Measurements from ENCODE around the gene SKIDA1. TPM values are rescaled to one million over a fixed set of nuclear protein-coding genes. Genes with fewer than 3 reads are reported as not detected.

Gene SKIDA1
- total and polyA plus RNA-seq, 12 donors, result 0.64 to 3.5 (median 2.4) TPM

DNA sequence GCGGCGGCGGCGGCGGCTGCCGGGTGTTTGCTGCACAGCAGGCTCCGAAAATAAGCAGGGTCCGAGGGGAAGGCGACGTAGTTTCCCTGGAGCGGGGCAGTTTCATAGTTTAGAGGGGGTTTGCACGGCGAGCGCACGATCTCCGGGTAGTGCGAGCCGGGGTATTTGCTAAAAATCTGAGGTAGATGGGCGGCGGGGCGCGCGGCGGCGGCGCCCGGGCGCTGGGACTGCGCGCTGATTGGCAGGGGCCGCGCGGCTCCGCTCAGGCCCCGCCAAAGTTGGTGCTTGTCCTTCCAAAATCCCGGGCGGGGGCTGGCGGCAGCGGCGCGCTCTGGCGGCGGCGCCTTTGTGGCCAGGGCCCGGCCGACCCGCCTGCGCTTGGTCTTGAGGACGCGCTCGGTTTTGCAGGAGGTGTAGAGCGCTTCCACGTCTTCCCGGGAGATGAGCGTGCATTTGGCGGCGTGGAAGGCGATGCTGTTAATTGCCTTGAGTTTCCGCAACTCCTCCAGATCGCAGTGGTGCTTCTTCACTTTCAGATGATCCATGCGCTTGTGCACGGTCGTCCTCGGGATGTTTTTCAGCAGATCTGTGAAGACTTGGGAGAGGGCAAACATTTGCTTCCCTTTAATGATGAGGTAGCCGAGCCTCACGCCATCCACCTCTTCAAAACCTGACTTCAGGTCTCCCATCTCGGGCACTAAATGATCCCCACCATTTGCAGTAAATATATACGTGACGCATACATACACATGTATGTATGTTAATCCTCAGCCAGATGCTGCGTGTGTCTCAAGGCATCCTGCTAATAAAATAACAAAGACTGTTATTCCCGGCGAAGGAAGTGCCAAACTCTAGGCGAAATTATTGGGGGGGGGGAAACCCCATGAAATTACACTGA lies 8.1 kb downstream of the SKIDA1 start:
- Histone ChIP-seq H3K4me1 (replicated peaks in 1 of 2) (peaks cover 15 to 26% of the 10 kb centered on the region in 2 donors), H3K27ac (peak overlapping the region; percentile 71 to 90 (median 85))

DNA sequence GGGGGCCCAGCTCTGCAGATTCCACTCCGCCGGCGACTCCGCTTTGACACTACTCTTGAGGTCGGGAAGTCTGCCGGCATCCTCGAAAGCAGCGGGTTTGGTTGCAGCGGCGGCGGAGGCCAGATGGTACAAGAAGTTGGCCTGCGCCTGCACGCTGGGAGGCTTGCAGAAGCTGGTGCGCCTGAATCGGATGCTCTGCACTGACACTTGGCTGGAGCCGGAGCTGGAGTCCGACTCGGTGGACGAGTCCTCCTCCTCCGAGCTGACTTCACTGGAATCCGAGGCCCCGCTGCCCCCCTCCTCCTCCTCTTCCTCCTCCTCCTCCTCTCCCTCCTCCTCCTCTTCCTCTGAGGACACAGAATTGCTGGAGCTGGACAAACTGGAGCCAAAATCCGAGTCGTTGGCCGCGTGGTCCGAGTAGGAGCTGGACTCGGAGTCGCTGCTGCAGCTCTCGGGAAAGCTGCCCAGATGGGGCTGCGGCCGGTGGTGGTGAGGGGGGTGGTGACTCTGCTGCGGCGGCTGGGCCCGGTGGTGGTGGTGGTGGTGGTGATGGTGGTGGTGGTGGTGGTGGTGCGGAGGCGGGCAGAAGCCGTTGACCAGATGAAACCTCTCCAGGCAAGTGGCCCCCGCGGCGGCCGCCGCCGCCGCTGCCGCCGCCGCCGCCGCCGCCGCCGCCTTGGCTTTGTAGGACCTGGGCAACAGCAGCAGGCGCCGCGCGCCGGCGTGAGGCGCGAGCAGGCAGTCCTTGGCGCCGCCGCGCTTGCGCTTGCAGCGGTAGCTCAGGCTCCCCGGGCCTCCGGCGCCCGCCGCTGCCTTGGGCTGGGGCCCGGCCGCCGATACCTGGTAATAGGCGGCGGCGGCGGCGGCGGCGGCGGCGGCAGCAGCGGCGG lies 9.0 kb downstream of the SKIDA1 start:
- Histone ChIP-seq H3K27ac (peak overlapping the region in 4 of 5 donors; percentile 79 to 90 (median 87)), H3K9me3 (replicated peaks in 1 of 3) (no peaks in the 10 kb centered on the region), H3K4me3 (peak overlapping the region in 2 of 4 donors; percentile 40 to 70), H3K4me1 (replicated peaks in 1 of 2) (peaks cover 15 to 22% of the 10 kb centered on the region in 2 donors), H3K27me3 (no peaks in the 10 kb centered on the region), H3K36me3 (replicated peaks in 1 of 2) (no peaks in the 10 kb centered on the region)
- intact Hi-C loops (cut with DNase I), result loop anchor here in 1 of 2 donors (5.0 kb wide), 1 partner anchor 216 kb away; no protein-coding TSS in a partner anchor
- DNase-seq, result peak; percentile 68 to 86 (median 75)
- WGBS, 4 donors, result 0 to 1% (median 1%) methylated on average over 28 to 86 of the region's 86 CpGs
- TF ChIP-seq, protein P1, sequence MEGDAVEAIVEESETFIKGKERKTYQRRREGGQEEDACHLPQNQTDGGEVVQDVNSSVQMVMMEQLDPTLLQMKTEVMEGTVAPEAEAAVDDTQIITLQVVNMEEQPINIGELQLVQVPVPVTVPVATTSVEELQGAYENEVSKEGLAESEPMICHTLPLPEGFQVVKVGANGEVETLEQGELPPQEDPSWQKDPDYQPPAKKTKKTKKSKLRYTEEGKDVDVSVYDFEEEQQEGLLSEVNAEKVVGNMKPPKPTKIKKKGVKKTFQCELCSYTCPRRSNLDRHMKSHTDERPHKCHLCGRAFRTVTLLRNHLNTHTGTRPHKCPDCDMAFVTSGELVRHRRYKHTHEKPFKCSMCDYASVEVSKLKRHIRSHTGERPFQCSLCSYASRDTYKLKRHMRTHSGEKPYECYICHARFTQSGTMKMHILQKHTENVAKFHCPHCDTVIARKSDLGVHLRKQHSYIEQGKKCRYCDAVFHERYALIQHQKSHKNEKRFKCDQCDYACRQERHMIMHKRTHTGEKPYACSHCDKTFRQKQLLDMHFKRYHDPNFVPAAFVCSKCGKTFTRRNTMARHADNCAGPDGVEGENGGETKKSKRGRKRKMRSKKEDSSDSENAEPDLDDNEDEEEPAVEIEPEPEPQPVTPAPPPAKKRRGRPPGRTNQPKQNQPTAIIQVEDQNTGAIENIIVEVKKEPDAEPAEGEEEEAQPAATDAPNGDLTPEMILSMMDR (IDR thresholded peaks at IDR 0.05), result no peak
- peak in 1 of 2 donors; percentile 62 for TF ChIP-seq POLR2A (IDR thresholded peaks at IDR 0.05)

More for the DNA sequence above, 8.1 kb downstream of the SKIDA1 start:
- Histone ChIP-seq H3K9me3 (replicated peaks in 1 of 3) (no peaks in the 10 kb centered on the region), H3K36me3 (replicated peaks in 1 of 2) (no peaks in the 10 kb centered on the region), H3K4me3 (peak overlapping the region; percentile 3 to 70 (median 36)), H3K27me3 (no peaks in the 10 kb centered on the region)
- TF ChIP-seq, protein P1 (IDR thresholded peaks at IDR 0.05), result no peak
- TF ChIP-seq POLR2A (IDR thresholded peaks at IDR 0.05), result peak in 1 of 2 donors; percentile 77
- WGBS, 4 donors, result 0 to 2% (median 1%) methylated on average over 11 to 73 of the region's 73 CpGs
- DNase-seq, result peak; percentile 65 to 78 (median 70)
- intact Hi-C loops (cut with DNase I), result loop anchor here in 1 of 2 donors (5.0 kb wide), 1 partner anchor 215 kb away; no protein-coding TSS in a partner anchor

DNA sequence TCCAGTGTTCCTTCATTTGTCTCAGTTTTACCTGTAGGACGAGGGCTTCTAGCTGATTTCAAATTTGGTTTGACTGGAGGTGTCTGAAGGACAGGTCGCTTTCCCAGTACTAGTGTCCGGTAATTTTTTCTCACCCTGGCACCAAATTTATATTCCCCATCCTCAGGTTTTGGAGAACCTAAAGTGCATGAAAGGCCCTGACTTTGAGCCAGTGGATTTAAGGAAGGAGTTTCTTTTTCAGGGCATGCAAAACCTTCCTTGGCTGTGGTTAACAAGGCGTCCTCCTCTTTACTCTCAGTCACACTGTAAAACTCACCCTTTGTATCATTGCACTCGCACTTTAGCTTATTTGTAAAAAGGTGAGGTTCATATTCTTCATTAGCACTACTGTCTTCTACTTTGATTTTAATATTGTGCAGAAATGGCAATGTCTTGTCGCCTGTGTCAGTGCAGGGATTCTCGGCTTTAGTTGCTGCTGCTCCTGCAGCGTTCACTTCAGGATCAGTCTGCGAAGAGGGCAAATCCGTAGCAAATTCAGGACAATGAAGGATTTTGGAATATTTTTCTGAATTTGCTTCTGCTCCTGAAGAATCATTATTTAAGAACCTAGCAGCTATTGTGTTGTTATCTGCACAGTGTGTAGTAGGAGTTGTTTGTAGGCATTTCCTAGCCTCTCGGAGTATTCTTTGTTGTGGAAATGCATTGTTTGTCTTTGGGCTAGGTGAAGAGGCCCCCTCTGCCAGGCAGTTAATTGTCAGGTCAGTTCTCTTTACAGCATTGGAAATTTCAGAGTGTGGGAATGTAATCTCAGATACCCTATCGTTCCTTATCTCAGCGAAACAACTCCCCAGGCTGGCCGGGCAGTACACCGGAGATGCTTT lies 9.9 kb downstream of the SKIDA1 start:
- WGBS, 4 donors, result 59 to 70% (median 63%) methylated on average over 12 to 15 of the region's 15 CpGs
- Histone ChIP-seq H3K4me3 (peak overlapping the region in 2 of 4 donors; percentile 40 to 70), H3K4me1 (replicated peaks in 1 of 2) (peaks cover 15 to 18% of the 10 kb centered on the region in 2 donors), H3K27ac (peak overlapping the region in 2 of 5 donors; percentile 89 to 90), H3K27me3 (no peaks in the 10 kb centered on the region), H3K36me3 (replicated peaks in 1 of 2) (no peaks in the 10 kb centered on the region), H3K9me3 (replicated peaks in 1 of 3) (no peaks in the 10 kb centered on the region)
- TF ChIP-seq, protein P1 (IDR thresholded peaks at IDR 0.05), result no peak
- TF ChIP-seq POLR2A (IDR thresholded peaks at IDR 0.05), result no peak
- DNase-seq, result no peak
- intact Hi-C loops (cut with DNase I), result loop anchor here in 1 of 2 donors (5.0 kb wide), 1 partner anchor 217 kb away; no protein-coding TSS in a partner anchor

Data from adrenal gland (tissue), 12 donors.